ENCODE results near the gene RND3. TPM values are rescaled to one million over a fixed set of nuclear protein-coding genes. Genes with fewer than 3 reads are reported as not detected.

RND3 gene
- total and polyA plus RNA-seq, 2 donors = 45.0 to 139 TPM

DNA sequence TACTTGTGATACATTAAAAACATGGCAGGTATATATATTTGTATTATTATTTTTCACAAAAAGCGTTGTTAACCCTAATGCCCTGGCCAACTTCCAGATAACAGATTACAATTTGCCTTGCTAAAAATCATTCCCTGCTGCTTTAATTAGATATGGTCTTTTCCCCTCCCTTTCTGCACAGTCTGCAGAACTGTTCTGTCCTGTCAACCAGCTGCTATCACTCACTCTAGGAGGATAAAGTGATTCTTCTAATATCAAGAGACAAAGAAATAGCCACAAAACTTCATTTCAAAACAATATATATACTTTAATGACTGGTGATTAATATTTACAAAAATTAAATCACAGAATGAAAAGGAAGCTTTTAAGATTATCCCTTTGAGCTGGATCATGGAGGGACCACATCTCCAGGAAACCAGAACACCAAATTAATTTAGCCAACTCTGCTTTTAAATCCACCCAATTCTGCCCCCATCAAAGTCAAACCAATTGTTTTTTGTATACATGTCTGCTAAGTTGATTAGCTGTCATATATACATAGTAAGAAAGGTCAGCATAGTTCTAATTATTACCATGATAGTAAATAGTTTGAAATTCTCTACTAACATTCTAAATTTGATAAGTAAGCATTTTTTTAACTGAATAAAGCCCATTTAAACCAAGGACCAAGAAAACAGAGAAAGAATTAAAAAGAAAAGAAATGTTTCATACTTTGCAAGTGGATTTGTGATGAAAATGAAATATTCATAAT lies 55.7 kb downstream of the RND3 start:
- no peaks in the 10 kb centered on the region for H3K36me3 ChIP-seq (ENCODE audit: insufficient read depth)
- 80% methylated on average over 1 of the region's 1 CpG for WGBS

DNA sequence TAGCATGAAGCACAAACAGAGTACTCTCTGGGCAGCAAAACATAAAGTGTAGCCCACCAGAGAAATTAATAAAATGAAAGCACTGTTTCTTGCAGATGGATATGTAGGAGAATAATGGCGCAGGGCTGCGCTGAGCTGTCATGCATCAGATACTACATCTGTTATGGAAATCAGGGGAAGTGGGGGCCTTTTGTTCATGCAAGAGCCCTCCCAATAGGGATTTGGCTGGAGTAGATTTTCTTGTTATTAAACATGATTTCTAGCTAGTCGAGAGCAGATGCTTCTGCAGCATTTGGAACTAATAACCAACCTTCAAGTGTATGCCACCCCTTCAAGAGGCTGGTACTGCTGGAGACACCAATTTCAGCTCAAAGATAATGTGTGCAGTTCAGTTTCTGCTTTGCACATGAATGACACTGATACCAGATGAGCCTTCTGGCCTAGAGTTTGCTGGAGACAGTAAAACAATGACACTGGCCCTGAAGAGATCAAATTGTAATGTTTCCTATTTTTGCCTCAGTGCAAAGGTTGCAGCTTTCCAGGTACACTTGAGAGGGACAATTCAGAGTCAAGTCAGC lies 58.0 kb downstream of the RND3 start:
- H3K36me3 ChIP-seq (ENCODE audit: insufficient read depth) = no peaks in the 10 kb centered on the region
- 93% methylated on average over 3 of the region's 3 CpGs for WGBS
- no peak overlapping the region for H3K27ac ChIP-seq (ENCODE audit: low read depth)
- no peak overlapping the region for H3K4me3 ChIP-seq (ENCODE audit: low read depth, low read length)
- H3K4me1 ChIP-seq (ENCODE audit: insufficient read depth) = peaks cover 1% of the 10 kb centered on the region
- DNase-seq (ENCODE audit: extremely low spot score) = no peak

More for the DNA sequence above, 55.7 kb downstream of the RND3 start:
- Histone ChIP-seq H3K27ac (ENCODE audit: low read depth) (no peak overlapping the region), H3K4me3 (ENCODE audit: low read depth, low read length) (no peak overlapping the region), H3K4me1 (ENCODE audit: insufficient read depth) (peaks cover 1% of the 10 kb centered on the region)
- no peak for DNase-seq (ENCODE audit: extremely low spot score)

DNA sequence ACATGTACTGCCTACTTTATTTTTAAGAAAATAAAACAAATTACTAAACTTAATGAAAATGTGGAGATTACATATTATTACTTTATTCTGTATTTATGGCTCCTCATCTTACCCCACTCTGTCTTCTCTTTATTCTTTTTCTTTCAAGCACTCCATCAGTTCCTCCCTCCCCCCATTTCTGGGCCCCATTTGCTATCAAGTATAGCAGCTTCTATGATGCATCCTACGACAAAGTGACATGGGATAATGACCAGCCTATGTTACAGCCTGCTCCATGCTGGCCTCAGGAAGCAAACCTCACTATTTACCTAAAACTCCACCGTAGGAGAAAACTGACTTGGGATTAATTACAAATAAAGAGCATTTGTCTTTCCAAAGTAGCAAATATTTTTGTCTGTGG lies 58.8 kb downstream of the RND3 start:
- peaks cover 2% of the 10 kb centered on the region for H3K36me3 ChIP-seq (ENCODE audit: insufficient read depth)

DNA sequence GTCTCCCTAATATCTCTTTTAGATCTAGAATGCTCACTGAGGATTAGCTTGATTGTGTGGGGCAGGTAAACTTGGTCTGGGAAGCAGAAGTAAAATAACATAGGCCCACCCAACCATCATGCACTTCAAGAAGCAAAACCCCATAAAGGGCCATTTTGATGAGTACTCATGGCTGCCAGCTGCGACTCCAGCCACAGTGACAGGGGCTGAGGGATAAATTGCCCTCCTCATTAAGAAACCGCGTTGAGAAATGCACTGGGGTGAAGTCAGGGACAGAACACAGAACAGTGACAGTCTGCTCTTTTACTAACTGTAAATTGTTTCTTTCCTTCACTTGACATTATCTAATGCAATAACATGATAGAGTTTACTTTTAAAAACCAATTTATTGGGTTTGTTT lies 60.2 kb downstream of the RND3 start:
- 63% methylated on average over 3 of the region's 3 CpGs for WGBS
- H3K27ac ChIP-seq (ENCODE audit: low read depth) = no peak overlapping the region
- DNase-seq (ENCODE audit: extremely low spot score) = no peak

More for the DNA sequence above, 58.8 kb downstream of the RND3 start:
- Histone ChIP-seq H3K4me3 (ENCODE audit: low read depth, low read length) (no peak overlapping the region), H3K27ac (ENCODE audit: low read depth) (no peak overlapping the region), H3K4me1 (ENCODE audit: insufficient read depth) (peaks cover 1% of the 10 kb centered on the region)
- WGBS = 76% methylated on average over 2 of the region's 2 CpGs
- DNase-seq (ENCODE audit: extremely low spot score) = no peak

DNA sequence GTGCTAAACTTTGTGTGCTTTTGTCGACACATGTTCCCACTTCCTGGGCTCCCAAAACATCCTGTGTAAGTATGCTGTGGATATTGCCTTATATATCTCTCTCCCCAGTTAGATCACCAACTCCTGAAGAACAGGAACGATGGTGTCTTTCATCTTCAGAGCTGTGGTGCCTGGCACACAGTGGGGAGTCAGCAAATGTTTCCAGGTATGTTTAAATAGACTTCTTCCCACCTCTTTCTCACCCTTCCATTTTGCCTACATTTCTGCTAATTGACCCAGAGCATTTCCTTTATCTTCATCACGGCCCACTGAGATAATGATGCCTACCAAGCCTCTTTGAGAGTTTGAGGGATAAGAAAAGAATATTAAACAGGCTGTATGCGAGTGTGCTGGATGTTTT lies 60.7 kb downstream of the RND3 start:
- Histone ChIP-seq H3K4me3 (ENCODE audit: low read depth, low read length) (no peak overlapping the region), H3K4me1 (ENCODE audit: insufficient read depth) (peaks cover 1% of the 10 kb centered on the region), H3K36me3 (ENCODE audit: insufficient read depth) (peaks cover 2% of the 10 kb centered on the region), H3K27ac (ENCODE audit: low read depth) (no peak overlapping the region)
- WGBS = 85% methylated on average over 4 of the region's 4 CpGs
- DNase-seq (ENCODE audit: extremely low spot score) = no peak

More for the DNA sequence above, 60.2 kb downstream of the RND3 start:
- H3K4me1 ChIP-seq (ENCODE audit: insufficient read depth) = peaks cover 1% of the 10 kb centered on the region
- H3K4me3 ChIP-seq (ENCODE audit: low read depth, low read length) = no peak overlapping the region
- peaks cover 2% of the 10 kb centered on the region for H3K36me3 ChIP-seq (ENCODE audit: insufficient read depth)

DNA sequence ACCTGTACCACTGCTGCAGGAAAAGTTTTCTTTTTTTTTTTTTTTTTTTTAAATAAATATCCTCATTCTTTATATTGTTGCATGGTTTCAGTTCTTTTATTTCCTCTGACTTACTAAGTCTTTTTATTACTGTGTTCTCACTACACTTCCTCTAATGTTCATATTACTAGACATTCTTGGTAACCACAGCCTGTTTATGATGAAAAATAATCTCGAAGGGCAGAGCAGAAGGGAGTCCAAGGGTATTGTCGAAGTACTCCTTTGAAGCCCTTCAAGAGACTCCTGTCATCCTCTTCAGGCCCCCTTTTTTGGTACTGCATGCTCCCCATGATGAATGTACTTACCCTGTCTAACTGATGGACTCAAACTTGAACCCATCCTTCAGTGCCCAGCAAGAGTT lies 61.2 kb downstream of the RND3 start:
- H3K4me1 ChIP-seq (ENCODE audit: insufficient read depth) = no peaks in the 10 kb centered on the region
- H3K4me3 ChIP-seq (ENCODE audit: low read depth, low read length) = no peak overlapping the region
- H3K36me3 ChIP-seq (ENCODE audit: insufficient read depth) = peaks cover 2% of the 10 kb centered on the region
- no peak overlapping the region for H3K27ac ChIP-seq (ENCODE audit: low read depth)
- no peak for DNase-seq (ENCODE audit: extremely low spot score)
- 69% methylated on average over 2 of the region's 2 CpGs for WGBS

DNA sequence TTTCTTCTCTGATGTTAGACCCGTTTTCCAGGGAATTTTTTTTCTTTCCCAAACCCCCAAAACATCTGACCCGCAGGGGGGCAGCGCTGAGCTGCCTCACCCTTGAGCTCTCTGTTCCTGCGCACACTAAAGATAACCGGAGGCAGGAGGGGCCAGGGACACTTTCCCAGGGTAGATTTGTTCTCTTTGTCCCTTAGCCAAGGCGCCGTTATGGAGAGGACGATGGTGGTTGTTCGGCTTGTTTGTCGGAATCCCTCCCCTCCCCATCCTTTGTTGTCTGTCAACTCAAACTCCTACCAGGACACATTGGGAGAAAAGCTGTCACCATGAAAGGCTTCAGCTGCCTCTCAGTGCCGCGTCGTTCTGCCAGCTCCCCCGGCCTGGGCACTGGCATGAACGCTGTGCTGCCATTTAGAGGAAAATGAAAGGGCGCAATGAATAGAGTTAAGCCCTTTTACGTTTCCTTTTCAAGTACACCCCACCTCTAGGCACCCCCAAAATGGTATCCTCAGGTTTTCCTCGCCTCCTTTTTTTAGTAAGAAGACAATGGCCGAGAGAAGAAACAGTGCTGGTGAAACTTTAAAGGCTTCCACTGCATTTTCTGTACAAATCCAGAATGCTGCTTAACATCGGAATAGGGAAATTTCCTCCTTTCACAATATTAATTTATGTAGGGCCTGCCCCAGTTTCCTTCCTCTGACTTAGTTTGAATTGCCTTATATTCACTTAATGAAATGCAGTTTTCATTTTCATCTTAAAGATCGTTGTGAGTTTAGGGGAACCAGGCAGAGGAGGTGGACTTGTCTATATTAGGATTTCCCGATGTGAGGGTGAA lies 62.1 kb downstream of the RND3 start:
- no peak for DNase-seq (ENCODE audit: extremely low spot score)
- Histone ChIP-seq H3K4me1 (ENCODE audit: insufficient read depth) (no peaks in the 10 kb centered on the region), H3K4me3 (ENCODE audit: low read depth, low read length) (no peak overlapping the region), H3K27ac (ENCODE audit: low read depth) (no peak overlapping the region), H3K36me3 (ENCODE audit: insufficient read depth) (peaks cover 2% of the 10 kb centered on the region)
- 73% methylated on average over 22 of the region's 22 CpGs for WGBS

DNA sequence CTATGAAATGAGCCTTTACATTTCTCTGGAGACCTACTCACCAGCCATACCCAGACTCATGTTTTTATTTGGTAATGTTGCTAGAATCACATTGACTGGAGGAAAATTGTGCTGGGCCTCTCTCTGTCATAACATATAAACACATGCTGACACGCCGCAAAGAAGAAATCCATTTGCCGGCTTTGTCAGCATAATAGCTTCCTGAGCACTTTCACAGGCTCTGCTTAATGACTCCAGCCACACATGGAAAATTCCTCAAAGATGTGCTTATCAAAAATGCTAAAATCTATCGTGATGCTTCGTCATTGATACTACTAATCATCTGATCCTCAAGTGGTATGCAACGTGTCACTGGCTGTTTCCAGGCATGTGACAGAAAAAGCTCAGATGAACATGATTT lies 63.1 kb downstream of the RND3 start:
- WGBS = 64% methylated on average over 6 of the region's 6 CpGs
- Histone ChIP-seq H3K36me3 (ENCODE audit: insufficient read depth) (peaks cover 2% of the 10 kb centered on the region), H3K4me3 (ENCODE audit: low read depth, low read length) (no peak overlapping the region), H3K27ac (ENCODE audit: low read depth) (no peak overlapping the region), H3K4me1 (ENCODE audit: insufficient read depth) (no peaks in the 10 kb centered on the region)
- no peak for DNase-seq (ENCODE audit: extremely low spot score)

DNA sequence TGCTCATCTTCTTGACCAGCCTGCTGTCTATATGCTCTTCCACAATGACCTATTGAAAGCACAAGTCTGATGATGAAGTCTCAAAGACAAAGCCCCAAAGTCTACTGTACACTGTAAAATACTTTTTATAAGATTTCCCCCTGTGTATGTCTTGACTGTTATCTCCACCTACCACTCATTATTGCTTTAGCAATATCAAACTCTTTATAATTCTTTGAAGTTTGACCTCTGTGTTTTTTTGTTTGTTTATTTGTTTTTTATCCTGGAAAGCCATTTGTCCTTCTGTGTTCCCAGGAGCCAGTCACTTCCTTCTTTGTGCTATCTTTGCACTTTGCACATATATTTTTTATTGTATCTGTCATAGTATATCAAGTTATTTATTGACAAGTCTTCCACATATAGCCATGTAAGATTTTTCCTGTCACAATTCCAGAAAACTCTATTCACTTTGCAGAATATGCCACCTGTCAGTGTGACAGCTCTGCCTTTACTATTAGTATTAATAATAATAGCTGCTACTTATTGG lies 66.3 kb downstream of the RND3 start:
- Histone ChIP-seq H3K4me3 (ENCODE audit: low read depth, low read length) (no peak overlapping the region), H3K4me1 (ENCODE audit: insufficient read depth) (no peaks in the 10 kb centered on the region), H3K27ac (ENCODE audit: low read depth) (no peak overlapping the region), H3K36me3 (ENCODE audit: insufficient read depth) (peaks cover 2% of the 10 kb centered on the region)
- DNase-seq (ENCODE audit: extremely low spot score) = no peak

DNA sequence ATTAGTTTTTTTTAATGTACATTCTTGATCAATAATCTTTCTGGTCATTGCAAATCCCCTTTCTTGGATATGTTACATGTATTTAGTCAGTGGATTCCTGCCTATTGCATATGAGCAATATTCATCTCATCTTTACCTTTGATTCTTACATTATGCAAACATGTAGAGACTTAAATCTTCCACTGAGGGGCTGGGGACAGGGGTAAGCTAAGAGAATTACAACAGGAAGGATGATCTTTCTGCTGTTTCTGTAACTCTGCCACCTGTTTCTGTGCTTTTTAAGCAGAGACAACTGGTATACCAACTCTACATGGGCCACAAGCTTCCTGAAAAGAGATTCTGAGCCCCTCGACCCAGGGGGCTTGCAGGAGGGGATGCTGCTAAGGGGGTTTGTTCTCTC lies 68.6 kb downstream of the RND3 start:
- DNase-seq (ENCODE audit: extremely low spot score) = no peak
- WGBS = 63% methylated on average over 1 of the region's 1 CpG
- H3K27ac ChIP-seq (ENCODE audit: low read depth) = no peak overlapping the region

More for the DNA sequence above, 68.6 kb downstream of the RND3 start:
- Histone ChIP-seq H3K36me3 (ENCODE audit: insufficient read depth) (peaks cover 2% of the 10 kb centered on the region), H3K4me3 (ENCODE audit: low read depth, low read length) (no peak overlapping the region), H3K4me1 (ENCODE audit: insufficient read depth) (no peaks in the 10 kb centered on the region)
